Fibroblast of villous mesenchyme (primary cell): ENCODE results near the gene PPP2R2D. TPM values are rescaled to one million over a fixed set of nuclear protein-coding genes. Genes with fewer than 3 reads are reported as not detected.

Experiments used
- DNase-seq: peaks from one replicate; pipeline ENCODE4 v3.0.0-alpha.2; 2010; ENCODE audit warnings: low read depth
- H3K4me3 ChIP-seq: 2 replicates; pipeline ENCODE4 v1.5.1; 2011; ENCODE audit warnings: low read depth, mild to moderate bottlenecking, low read length
- total RNA-seq: library from RNA; depleted of rRNA; stranded (reverse); fragments of >200 nt; gene quantifications from 2 replicates; pipeline ENCODE4 v1.2.3, GENCODE V29; 2012
- TF ChIP-seq, protein P1 (sequence below): IDR thresholded peaks from 2 replicates; pipeline ENCODE4 v1.5.1; 2012; ENCODE audit warnings: low read depth, mild to moderate bottlenecking, low read length; ENCODE audit not compliant: insufficient read depth

The PPP2R2D gene
- total RNA-seq, 1 donor, result 30.7 TPM

- no peak overlapping the region for H3K4me3 ChIP-seq
- TF ChIP-seq, protein P1, sequence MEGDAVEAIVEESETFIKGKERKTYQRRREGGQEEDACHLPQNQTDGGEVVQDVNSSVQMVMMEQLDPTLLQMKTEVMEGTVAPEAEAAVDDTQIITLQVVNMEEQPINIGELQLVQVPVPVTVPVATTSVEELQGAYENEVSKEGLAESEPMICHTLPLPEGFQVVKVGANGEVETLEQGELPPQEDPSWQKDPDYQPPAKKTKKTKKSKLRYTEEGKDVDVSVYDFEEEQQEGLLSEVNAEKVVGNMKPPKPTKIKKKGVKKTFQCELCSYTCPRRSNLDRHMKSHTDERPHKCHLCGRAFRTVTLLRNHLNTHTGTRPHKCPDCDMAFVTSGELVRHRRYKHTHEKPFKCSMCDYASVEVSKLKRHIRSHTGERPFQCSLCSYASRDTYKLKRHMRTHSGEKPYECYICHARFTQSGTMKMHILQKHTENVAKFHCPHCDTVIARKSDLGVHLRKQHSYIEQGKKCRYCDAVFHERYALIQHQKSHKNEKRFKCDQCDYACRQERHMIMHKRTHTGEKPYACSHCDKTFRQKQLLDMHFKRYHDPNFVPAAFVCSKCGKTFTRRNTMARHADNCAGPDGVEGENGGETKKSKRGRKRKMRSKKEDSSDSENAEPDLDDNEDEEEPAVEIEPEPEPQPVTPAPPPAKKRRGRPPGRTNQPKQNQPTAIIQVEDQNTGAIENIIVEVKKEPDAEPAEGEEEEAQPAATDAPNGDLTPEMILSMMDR, result peak; percentile 11
- DNase-seq, result peak; percentile 83
Measured at GRCh38 chr10:132001238-132001972, 100.6 kb downstream of the PPP2R2D start.

GRCh38 chr10:132002004-132002403, 101.2 kb downstream of the PPP2R2D start:
- no peak for DNase-seq
- TF ChIP-seq, protein P1, result no peak
- H3K4me3 ChIP-seq, result no peak overlapping the region

- no peak overlapping the region for H3K4me3 ChIP-seq
- DNase-seq, result no peak
- TF ChIP-seq, protein P1, result no peak
Measured at GRCh38 chr10:132003282-132003924, 102.6 kb downstream of the PPP2R2D start.

GRCh38 chr10:132004052-132004451, 103.2 kb downstream of the PPP2R2D start:
- TF ChIP-seq, protein P1, result no peak
- H3K4me3 ChIP-seq, result no peak overlapping the region
- no peak for DNase-seq

- no peak for DNase-seq
- TF ChIP-seq, protein P1, result no peak
- H3K4me3 ChIP-seq, result no peak overlapping the region
Measured at GRCh38 chr10:132005147-132005546, 104.3 kb downstream of the PPP2R2D start.

- no peak overlapping the region for H3K4me3 ChIP-seq
- no peak for DNase-seq
- TF ChIP-seq, protein P1, result no peak
Measured at GRCh38 chr10:132006966-132007365, 106.2 kb downstream of the PPP2R2D start.
